GM21515 (cell line): ENCODE results near the gene PSG5.
"Not testable (repeated sequence)": the region's sequence is repeated elsewhere in the genome, so short reads cannot be mapped to it uniquely, and the experiment has no call there.

Experiments used
- ATAC-seq: cut with Tn5 transposase; IDR thresholded peaks from one replicate; pipeline ENCODE4 v1.9.1; 2021; ENCODE audit not compliant: unreplicated experiment

PSG5 gene

DNA sequence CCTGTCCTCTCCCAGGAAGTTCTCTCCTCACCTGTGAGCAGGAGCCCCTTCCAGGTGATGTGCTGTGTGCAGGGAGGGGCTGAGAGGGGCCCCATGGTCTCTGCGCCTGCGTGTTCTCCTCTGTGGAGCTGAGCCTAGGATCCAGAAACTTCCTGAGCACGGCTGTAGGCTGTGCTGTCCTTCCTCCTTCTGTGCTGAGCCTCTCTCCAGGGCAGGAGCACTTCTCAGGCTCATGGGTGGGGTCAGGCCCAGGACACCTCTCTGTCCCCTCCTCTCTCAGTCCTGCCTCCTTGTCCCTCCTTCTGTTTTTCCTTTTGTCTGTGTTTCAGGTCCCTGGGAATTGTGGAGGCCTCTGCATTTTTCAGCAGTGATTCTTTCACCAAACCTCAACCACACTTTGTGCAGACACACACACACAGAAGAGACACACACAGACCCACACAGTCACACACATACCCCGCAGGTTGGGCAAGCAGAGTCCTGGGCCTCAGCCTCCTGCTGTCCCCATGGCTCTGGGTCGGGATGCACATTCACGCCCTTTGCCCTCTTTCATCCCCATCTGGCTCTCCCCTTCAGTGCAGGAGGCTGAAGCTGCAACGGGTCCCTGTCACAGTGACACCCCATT, at the start of gene PSG5:
PSG5 (minus strand) TSS at position 226 of the 625 bp plus-strand sequence; CDS start at position 95, 131 bp downstream.
- not testable (repeated sequence) for ATAC-seq

DNA sequence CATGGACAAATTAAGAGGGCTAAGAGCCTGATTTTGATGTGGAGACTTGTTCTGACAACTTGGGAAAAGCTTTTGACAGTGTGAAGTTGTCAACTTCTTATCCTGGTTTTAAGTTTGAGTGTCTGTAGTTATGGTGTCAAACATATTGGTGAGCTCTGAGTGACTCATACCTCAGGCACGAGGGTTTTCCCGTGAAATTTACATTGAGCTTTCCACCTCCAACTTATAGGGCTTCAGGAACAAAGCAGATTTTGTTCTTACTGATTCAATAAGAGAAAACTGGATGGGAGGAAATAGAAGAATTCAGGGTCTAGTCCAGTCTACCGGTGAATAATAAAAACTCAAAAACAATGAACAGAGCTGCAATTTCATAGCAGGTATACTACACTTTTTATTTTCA, 49.4 kb upstream of the PSG5 start:
- not testable (repeated sequence) for ATAC-seq

DNA sequence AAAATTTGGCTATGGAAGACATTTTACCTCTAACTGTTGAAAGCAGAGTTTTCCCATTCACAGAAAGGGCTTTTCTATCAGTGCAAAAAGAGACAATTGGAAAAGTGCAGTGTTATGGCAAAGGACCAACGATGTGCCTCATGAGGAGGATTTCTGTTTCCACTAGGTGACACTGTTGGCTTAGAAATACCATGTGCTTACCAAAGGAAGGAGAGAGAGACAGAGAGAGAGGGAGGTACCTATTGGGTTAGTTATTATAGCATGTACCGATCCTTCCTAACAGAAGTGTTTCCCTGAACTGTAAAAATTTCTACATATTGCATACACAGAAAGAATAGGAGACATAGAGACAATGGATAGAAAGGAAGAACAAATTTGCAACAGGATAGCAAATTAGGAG, 43.0 kb upstream of the PSG5 start:
- no peak for ATAC-seq

- ATAC-seq: not testable (repeated sequence)
Observed at GRCh38 chr19:43228730-43229129, 42.4 kb upstream of the PSG5 start.

- not testable (repeated sequence) for ATAC-seq
Observed at GRCh38 chr19:43226986-43227385, 40.6 kb upstream of the PSG5 start.

GRCh38 chr19:43224855-43225253, 38.5 kb upstream of the PSG5 start:
- ATAC-seq: no peak

GRCh38 chr19:43224201-43224854, 38.0 kb upstream of the PSG5 start:
- ATAC-seq: not testable (repeated sequence)

DNA sequence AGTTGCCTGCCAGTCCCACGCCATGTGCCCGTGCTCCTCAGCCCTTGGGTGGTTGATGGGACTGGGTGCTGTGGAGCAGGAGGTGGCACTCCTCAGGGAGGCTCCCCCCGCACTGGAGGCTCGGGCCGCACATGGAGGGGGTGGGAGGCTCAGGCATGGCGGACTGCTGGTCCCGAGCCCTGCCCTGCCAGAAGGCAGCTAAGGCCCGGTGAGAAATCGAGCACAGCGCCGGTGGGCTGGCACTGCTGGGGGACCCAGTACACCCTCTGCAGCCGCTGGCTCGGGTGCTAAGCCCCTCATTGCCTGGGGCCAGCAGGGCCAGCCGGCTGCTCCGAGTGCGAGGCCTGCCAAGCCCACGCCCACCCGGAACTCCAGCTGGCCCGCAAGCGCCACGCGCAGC, 35.6 kb upstream of the PSG5 start:
- ATAC-seq: not testable (repeated sequence)

- ATAC-seq: not testable (repeated sequence)
Observed at GRCh38 chr19:43219136-43219535, 32.8 kb upstream of the PSG5 start.

DNA sequence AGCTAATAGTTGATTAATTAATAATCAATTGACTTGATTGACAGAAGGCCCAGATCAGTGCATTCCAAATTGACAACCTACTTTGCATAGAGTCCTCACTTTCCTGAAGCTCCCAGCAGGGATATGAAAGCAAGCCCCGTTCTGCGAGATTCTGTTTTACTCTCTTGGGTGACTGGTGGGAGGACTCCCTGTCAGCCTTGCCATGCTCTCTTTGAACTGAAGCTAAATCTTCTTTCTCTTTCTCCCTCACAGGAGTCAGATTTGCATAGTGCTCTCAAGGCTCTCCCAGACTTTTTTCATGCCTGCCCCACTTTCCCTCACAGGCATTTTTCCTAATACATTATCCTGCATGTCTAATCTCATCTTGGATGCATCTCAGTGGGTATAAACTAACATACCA, 29.5 kb upstream of the PSG5 start:
- not testable (repeated sequence) for ATAC-seq

DNA sequence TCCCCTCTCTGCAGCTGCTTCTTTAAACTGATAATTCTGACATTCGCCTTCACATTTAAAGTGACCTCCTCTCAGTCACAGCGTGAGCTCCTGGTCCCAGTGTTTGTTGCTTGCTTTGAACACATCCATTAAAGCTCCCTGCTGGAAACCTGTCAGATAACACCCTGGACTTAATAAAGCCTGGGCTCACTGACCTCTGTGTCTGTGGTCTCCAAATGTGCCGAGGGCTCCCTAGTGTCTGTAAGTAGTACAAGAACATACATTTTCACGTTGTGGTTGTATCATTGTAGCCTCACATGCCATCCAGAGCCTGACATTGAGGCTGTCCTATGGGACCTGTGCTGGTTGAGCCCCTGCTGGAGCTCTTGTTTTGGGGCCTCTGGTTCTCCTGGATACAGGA, 21.7 kb upstream of the PSG5 start:
- no peak for ATAC-seq

- not testable (repeated sequence) for ATAC-seq
Observed at GRCh38 chr19:43207174-43207573, 20.8 kb upstream of the PSG5 start.

- ATAC-seq: not testable (repeated sequence)
Observed at GRCh38 chr19:43205471-43206105, 19.3 kb upstream of the PSG5 start, which contains the start of gene PSG4. Gene PSG4, minus strand, starts transcription at chr19:43205638. Its CDS starts 102 bp downstream, at chr19:43205536.

- ATAC-seq: not testable (repeated sequence)
Observed at GRCh38 chr19:43203611-43204010, 17.3 kb upstream of the PSG5 start.

- ATAC-seq: not testable (repeated sequence)
Observed at GRCh38 chr19:43201891-43202290, 15.6 kb upstream of the PSG5 start.

DNA sequence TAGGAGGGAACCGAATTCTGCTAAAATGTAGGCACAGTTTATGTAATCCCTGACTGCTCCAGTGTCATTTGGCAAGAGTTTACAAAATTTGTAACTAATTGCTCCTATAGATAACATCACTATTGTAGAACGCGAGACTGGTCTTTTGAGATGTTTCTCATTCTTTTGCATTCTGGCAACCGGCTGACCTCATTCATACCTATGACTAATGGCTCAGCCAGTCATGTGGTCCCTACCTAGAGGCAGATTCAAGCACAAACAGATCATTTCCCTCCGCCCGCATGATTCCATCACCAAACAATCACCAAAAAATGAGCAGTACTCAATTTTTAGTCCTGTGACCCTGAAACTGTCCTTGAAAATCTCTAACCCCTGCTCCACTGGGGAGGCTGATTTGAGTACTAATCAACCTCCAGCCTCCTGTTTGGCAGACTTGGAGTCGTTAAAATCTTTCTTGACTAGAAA, 15.0 kb upstream of the PSG5 start:
- not testable (repeated sequence) for ATAC-seq

GRCh38 chr19:43198686-43199419, 12.5 kb upstream of the PSG5 start:
- not testable (repeated sequence) for ATAC-seq

GRCh38 chr19:43197666-43198397, 11.5 kb upstream of the PSG5 start:
- not testable (repeated sequence) for ATAC-seq

DNA sequence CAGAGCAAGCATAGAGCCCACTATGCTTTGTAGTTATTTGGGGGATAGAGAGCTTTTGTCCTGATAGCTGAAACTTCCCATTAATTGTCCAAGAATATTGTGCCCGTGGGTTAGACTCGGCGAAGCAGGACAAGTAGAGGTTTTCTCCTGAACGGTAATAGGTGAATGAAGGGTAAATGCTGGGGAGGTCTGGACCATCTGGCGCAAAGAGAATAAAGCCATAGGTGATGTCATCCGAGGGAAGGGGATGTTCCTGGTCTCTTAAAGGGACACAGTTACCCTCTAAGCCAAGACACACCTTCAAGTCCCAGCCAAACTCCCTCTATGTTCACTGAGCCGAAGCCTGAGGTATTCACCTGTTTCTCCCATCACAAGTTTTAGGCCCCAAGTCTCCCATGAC, 8.1 kb upstream of the PSG5 start:
- ATAC-seq: not testable (repeated sequence)

DNA sequence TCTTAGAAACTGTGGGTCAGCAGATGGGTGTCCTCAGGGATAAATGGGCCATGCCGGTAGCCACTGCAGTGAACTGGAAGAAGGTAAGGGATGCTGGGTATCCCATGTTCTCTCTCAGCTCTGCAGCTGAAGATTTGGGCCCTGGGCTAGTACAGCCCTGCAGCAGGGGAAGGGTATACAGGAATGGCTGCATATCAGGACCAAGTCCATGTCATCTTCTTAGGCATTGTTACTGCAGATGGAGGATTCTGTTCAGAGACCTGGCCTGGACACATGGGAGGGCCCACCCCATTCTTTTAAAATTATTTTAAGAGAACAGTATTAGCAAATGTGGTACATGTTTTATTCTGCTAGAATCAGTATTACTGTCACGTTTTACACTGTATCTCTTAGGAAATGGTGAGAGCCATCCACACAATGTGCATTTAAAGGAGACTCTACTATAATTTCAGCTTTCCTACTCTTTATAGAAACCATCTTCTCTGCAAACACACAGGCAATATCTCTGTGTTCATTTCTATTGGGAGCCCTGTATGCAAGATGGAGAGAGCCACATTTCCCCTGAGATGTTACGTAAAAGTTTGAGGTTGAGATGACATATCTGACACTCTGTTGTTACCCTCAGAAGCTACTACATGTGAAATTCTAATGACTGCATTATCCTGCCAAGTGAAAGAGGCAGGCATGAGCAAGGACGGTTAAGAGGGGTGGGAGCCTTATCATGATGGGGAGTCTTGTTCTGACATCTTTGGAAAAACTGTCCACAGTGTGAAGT, 6.2 kb upstream of the PSG5 start:
- ATAC-seq: not testable (repeated sequence)
